ENCODE results near the gene ZHX3. TPM values are rescaled to one million over a fixed set of nuclear protein-coding genes. Genes with fewer than 3 reads are reported as not detected.
"Not testable (repeated sequence)": the region's sequence is repeated elsewhere in the genome, so short reads cannot be mapped to it uniquely, and the experiment has no call there.

The ZHX3 gene
- total and polyA plus RNA-seq, 2 donors (not counting 1 experiment from before 2014, with no cell fraction given) = 27.7 to 28.0 TPM

GRCh38 chr20:41314386-41314785, 3.1 kb downstream of the ZHX3 start:
- Histone ChIP-seq H3K4me3 (replicated peaks in 1 of 4; ENCODE audit: control extremely low read depth in 1 of 4, insufficient read depth in 1 of 4, low read depth in 3 of 4, low read length in 4 of 4) (no peak overlapping the region), H3K4me1 (ENCODE audit: control insufficient read depth, extremely low read depth, insufficient read depth, low read length) (peaks cover 9% of the 10 kb centered on the region), H3K27ac (ENCODE audit: insufficient read depth, low read length) (no peak overlapping the region), H3K9me3 (ENCODE audit: control insufficient read depth, insufficient read depth, low read depth, low read length) (no peaks in the 10 kb centered on the region), H2AFZ (ENCODE audit: low read length) (no peak overlapping the region), H3K4me2 (ENCODE audit: extremely low read depth, insufficient read depth, low read length) (no peak overlapping the region), H3K36me3 (ENCODE audit: control insufficient read depth, insufficient read depth, low read length) (peaks cover 3% of the 10 kb centered on the region), H3K79me2 (ENCODE audit: control insufficient read depth, insufficient read depth, low read length) (peaks cover 57% of the 10 kb centered on the region), H3K9ac (ENCODE audit: insufficient read depth, low read length) (no peak overlapping the region), H3K27me3 (ENCODE audit: control insufficient read depth, insufficient read depth, low read length) (no peaks in the 10 kb centered on the region), H4K20me1 (ENCODE audit: control insufficient read depth, extremely low read depth, insufficient read depth, low read length) (no peaks in the 10 kb centered on the region)
- no peak for DNase-seq (ENCODE audit: low read depth in 2 of 2)
- TF ChIP-seq CTCF (conservative IDR thresholded peaks at IDR 0.05 in 1 of 2, IDR thresholded peaks at IDR 0.05 in 1 of 2; ENCODE audit: low read depth in 1 of 2, low read length in 2 of 2) (no peak), EZH2 (IDR thresholded peaks at IDR 0.05; ENCODE audit: low read length, missing control alignments) (no peak)

- H3K4me3 ChIP-seq (replicated peaks in 1 of 4; ENCODE audit: control extremely low read depth in 1 of 4, insufficient read depth in 1 of 4, low read depth in 3 of 4, low read length in 4 of 4); H2AFZ ChIP-seq (ENCODE audit: low read length); H3K27me3 ChIP-seq (ENCODE audit: control insufficient read depth, insufficient read depth, low read length); H3K36me3 ChIP-seq (ENCODE audit: control insufficient read depth, insufficient read depth, low read length); H3K27ac ChIP-seq (ENCODE audit: insufficient read depth, low read length); H3K9ac ChIP-seq (ENCODE audit: insufficient read depth, low read length); DNase-seq (ENCODE audit: low read depth in 2 of 2); H3K4me2 ChIP-seq (ENCODE audit: extremely low read depth, insufficient read depth, low read length); H3K9me3 ChIP-seq (ENCODE audit: control insufficient read depth, insufficient read depth, low read depth, low read length); H4K20me1 ChIP-seq (ENCODE audit: control insufficient read depth, extremely low read depth, insufficient read depth, low read length): not testable (repeated sequence)
- Histone ChIP-seq H3K79me2 (ENCODE audit: control insufficient read depth, insufficient read depth, low read length) (peaks cover 79% of the 10 kb centered on the region), H3K4me1 (ENCODE audit: control insufficient read depth, extremely low read depth, insufficient read depth, low read length) (peaks cover 24% of the 10 kb centered on the region)
Measured at GRCh38 chr20:41312009-41312408, 5.5 kb downstream of the ZHX3 start.

GRCh38 chr20:41309817-41310216, 7.7 kb downstream of the ZHX3 start:
- no peak overlapping the region for H3K4me3 ChIP-seq (replicated peaks in 1 of 4; ENCODE audit: control extremely low read depth in 1 of 4, insufficient read depth in 1 of 4, low read depth in 3 of 4, low read length in 4 of 4)
- DNase-seq (ENCODE audit: low read depth in 2 of 2) = peak; percentile 75 to 95
- H3K9ac ChIP-seq (ENCODE audit: insufficient read depth, low read length) = no peak overlapping the region
- H3K79me2 ChIP-seq (ENCODE audit: control insufficient read depth, insufficient read depth, low read length) = peaks cover 82% of the 10 kb centered on the region
- peak overlapping the region; percentile 55 for H3K4me2 ChIP-seq (ENCODE audit: extremely low read depth, insufficient read depth, low read length)
- no peaks in the 10 kb centered on the region for H3K27me3 ChIP-seq (ENCODE audit: control insufficient read depth, insufficient read depth, low read length)
- H3K27ac ChIP-seq (ENCODE audit: insufficient read depth, low read length) = peak overlapping the region; percentile 79
- no peaks in the 10 kb centered on the region for H4K20me1 ChIP-seq (ENCODE audit: control insufficient read depth, extremely low read depth, insufficient read depth, low read length)
- TF ChIP-seq CTCF (conservative IDR thresholded peaks at IDR 0.05 in 1 of 2, IDR thresholded peaks at IDR 0.05 in 1 of 2; ENCODE audit: low read depth in 1 of 2, low read length in 2 of 2) = no peak
- TF ChIP-seq EZH2 (IDR thresholded peaks at IDR 0.05; ENCODE audit: low read length, missing control alignments) = no peak
- peaks cover 3% of the 10 kb centered on the region for H3K36me3 ChIP-seq (ENCODE audit: control insufficient read depth, insufficient read depth, low read length)
- no peaks in the 10 kb centered on the region for H3K9me3 ChIP-seq (ENCODE audit: control insufficient read depth, insufficient read depth, low read depth, low read length)
- H2AFZ ChIP-seq (ENCODE audit: low read length) = no peak overlapping the region
- H3K4me1 ChIP-seq (ENCODE audit: control insufficient read depth, extremely low read depth, insufficient read depth, low read length) = peaks cover 22% of the 10 kb centered on the region
